ENCODE measurements around the gene IGFBP6.

The IGFBP6 gene

GRCh38 chr12:53122961-53123468, 25.5 kb downstream of the IGFBP6 start:
- DNase-seq, result no peak

DNA sequence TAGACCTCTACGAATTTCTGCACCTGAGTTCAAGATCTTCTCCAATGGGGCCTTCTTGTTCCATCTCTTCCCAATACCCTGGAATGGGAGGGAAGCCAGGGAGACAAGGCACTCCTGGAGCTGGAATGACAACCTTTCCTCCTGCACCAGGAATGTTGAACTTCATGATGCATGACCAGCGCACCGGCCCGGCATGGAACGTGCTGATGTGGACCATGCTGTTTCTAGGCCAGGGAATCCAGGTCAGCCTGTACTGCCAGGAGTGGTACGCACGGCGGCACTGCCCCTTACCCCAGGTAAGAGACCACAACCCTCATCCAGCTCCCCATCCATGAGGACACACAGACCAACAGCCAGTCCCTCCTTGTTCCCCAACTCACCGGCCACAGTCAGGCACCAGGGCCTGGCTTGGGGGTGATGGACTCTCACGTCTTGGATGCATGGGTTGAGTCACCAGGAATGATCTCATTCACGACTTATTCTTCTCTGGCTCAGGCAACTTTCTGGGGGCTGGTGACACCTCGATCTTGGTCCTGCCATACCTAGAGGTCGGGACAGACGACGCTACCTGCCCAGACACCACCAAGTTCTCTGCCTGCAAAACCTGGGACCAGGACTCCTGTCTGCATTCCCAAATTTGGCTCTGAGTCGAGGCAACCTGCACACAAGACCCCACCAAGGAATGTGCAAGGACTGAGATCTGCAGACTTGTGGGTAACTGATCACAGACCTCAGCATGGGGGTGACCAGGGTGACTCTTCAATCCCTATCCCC, 26.3 kb downstream of the IGFBP6 start:
- no peak for DNase-seq

GRCh38 chr12:53124352-53124723, 26.9 kb downstream of the IGFBP6 start:
- DNase-seq, result no peak

GRCh38 chr12:53127169-53127568, 29.7 kb downstream of the IGFBP6 start:
- DNase-seq, result no peak

GRCh38 chr12:53128780-53129569, 31.5 kb downstream of the IGFBP6 start:
- DNase-seq, result no peak

- no peak for DNase-seq
Observed at GRCh38 chr12:53131844-53132243, 34.4 kb downstream of the IGFBP6 start.

DNA sequence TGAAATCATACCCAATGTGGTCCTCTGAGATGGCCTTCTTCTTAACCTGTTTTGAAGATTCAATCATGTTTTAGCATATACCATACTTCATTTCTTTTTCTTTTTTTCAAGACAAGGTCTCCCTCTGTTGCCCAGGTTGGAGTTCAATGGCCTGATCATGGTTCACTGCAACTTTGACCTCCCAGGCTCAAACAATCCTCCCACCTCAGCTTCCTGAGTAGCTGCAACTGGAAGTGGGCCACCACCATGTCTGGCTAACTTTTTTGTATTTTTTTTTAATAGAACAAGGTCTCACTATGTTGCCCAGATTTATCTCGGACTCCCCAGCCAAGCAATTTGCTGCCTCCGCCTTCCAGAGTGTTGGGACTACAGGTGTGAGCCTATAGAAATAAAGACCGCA, 36.3 kb downstream of the IGFBP6 start:
- DNase-seq, result no peak

DNA sequence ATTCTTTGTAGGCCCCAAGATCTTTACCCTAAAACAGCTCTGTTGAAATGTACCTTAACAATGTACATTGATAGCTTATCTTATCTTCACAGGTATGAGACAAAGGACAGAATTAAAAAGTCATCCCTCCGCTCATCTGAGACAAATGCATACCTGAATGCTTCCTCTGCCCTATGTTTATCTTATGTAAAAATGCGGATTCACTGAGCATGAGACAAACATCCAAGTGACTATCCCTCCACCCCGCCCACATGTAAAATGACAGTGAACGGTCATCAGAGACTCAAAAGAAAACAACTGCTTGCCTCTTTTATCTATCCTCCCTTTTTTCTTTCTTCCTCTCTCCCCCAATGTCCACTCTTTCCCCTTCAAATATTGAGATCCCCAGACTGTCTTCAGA, 45.9 kb downstream of the IGFBP6 start:
- DNase-seq, result no peak

DNA sequence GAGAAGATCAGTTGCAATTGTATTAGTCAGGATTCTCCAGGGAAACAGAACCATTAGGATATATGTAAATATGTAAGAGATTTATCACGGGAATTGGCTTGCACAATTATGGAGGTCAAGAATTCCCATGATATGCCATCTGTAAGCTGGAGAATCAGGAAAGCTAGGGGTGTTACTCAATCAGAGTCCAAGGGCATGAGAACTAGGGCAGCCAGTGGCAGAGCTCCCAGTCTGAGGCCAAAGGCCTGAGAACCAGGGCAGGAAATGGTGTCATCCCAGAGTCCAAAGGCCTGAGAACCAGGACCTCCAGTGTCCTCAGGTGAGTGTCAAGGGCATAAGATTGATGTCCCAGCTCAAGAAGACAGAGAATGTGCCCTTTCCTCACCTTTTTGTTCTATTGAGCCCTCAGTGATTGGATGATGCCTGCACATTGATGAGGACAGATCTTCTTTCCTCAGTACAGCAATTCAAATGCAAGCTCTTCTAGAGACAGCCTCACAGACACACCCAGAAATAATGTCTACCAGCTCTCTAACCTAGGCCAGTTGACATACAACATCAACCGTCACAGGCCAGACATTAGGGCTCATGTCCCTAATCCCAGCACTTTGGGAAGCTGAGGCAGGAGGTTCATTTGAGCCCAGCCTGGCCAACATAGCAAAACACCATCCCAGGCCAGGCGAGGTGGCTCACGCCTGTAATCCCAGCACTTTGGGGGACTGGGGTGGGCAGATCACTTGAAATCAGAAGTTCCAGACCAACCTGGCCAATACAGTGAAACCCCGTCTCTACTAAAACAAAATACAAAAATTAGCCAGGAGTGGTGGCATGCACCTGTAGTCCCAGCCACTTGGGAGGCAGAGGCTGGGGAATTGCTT, 48.2 kb downstream of the IGFBP6 start:
- no peak for DNase-seq

- DNase-seq, result no peak
Observed at GRCh38 chr12:53147181-53147580, 49.7 kb downstream of the IGFBP6 start.

DNA sequence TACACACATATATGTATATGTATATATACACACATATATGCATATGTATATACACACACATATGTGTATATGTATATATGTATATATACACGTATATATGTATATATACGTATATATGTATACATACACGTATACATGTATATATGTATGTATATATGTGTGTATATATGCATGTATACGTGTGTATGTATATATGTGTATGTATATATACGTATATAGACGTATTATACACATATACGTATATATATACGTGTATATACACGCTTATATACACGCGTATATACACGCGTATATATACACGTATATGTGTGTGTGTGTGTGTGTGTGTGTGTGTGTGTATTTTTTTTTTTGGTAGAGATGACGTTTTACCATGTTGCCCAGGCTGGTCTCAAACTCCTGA, 50.2 kb downstream of the IGFBP6 start:
- DNase-seq, result no peak

DNA sequence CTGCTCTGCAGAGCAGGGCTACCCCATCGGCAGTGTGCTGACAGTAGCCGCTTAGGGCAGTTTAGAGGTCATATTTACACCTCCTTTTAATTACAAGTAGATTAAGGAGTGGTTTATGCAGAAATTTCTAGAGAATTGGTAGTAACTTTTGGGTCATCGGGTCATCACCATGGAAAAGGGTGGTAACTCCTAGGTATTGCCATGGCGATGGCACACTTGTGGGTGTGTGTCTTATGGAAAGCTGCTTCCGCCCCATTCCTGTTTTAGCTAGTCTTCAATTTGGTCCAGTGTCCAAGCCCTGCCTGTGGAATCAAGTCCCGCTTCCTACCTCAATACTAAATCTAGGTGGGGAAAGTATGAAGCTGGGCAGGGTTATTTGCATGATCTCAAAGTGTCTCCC, 53.6 kb downstream of the IGFBP6 start:
- no peak for DNase-seq

All from effector CD4-positive, alpha-beta T cell (primary cell).